HepG2 (cell line): Measurements from ENCODE around the gene TANGO2. TPM values are rescaled to one million over a fixed set of nuclear protein-coding genes. Genes with fewer than 3 reads are reported as not detected.

Experiments
- DRAP1 ChIP-seq: IDR thresholded peaks from 2 replicates; pipeline ENCODE4 v1.6.1; 2016; ENCODE audit warnings: missing genetic modification reagents, missing compliant biosample characterization
- FOXO1 ChIP-seq: sonication (generic); formaldehyde crosslinking; IDR thresholded peaks from 2 replicates; pipeline ENCODE4 v1.4.0; 2020; ENCODE audit warnings: missing genetic modification reagents
- KDM2A ChIP-seq: sonication (generic); formaldehyde crosslinking; IDR thresholded peaks from 2 replicates; pipeline ENCODE4 v1.4.0; 2020; ENCODE audit warnings: low read depth, missing genetic modification reagents, borderline replicate concordance
- MAX ChIP-seq: IDR thresholded peaks from 2 replicates; pipeline ENCODE4 v1.6.1; 2012; ENCODE audit warnings: inconsistent platforms
- RERE ChIP-seq: IDR thresholded peaks from 2 replicates; pipeline ENCODE4 v1.6.1; 2016; ENCODE audit warnings: low read depth, missing genetic modification reagents, missing compliant biosample characterization
- RFXANK ChIP-seq: IDR thresholded peaks from 2 replicates; pipeline ENCODE4 v1.6.1; 2016
- TFDP2 ChIP-seq: sonication (generic); formaldehyde crosslinking; IDR thresholded peaks from 2 replicates; pipeline ENCODE4 v1.4.0; 2020; ENCODE audit warnings: missing genetic modification reagents
- THAP7 ChIP-seq: sonication (generic); formaldehyde crosslinking; IDR thresholded peaks from 2 replicates; pipeline ENCODE4 v1.8.1; 2023; ENCODE audit warnings: mild to moderate bottlenecking, missing genetic modification reagents
- ZMYM4 ChIP-seq: sonication (generic); formaldehyde crosslinking; IDR thresholded peaks from 2 replicates; pipeline ENCODE4 v1.8.1; 2023; ENCODE audit warnings: mild to moderate bottlenecking, missing genetic modification reagents
- ZNF138 ChIP-seq: sonication (generic); formaldehyde crosslinking; IDR thresholded peaks from 2 replicates; pipeline ENCODE4 v1.5.0; 2020; ENCODE audit warnings: mild to moderate bottlenecking, low read depth, missing genetic modification reagents
- ZNF407 ChIP-seq: sonication (generic); formaldehyde crosslinking; IDR thresholded peaks from one replicate; pipeline ENCODE4 v1.5.1; 2020; ENCODE audit warnings: mild to moderate bottlenecking, missing genetic modification reagents; ENCODE audit errors: not compliant biosample characterization
- polyA plus RNA-seq, 8 experiments: library from polyadenylated mRNA; depleted of rRNA in 3 of 8; stranded (reverse) in 7 of 8; unstranded in 1 of 8; fragments of >200 nt; fragmentation: Illumina TruSeq in 4 of 8; extraction: Trizol in 4 of 8; gene quantifications; 2 replicates each; pipeline versions ENCODE4 v1.2.1 to v1.2.3, GENCODE V29; 2011 to 2016; ENCODE audit warnings: low read depth in 4 of 8, missing spikeins in 1 of 8, mixed read lengths in 1 of 8; ENCODE audit not compliant: insufficient read depth in 1 of 8
- total RNA-seq, 5 experiments: library from RNA; depleted of rRNA; stranded (reverse); fragments of >200 nt; fragmentation: Illumina TruSeq; extraction: Trizol; gene quantifications; 2 replicates each; pipeline ENCODE4 v1.2.3, GENCODE V29; 2016; ENCODE audit warnings: low read depth in 1 of 5

Gene TANGO2
- total and polyA plus RNA-seq, 2 of the 13 experiments (the other 11 are each of a cell fraction or from before 2014, with no cell fraction given) = 12.9 to 14.8 TPM

- no peak for TF ChIP-seq RERE (CRISPR knock-in tag)
- peak; percentile 20 for TF ChIP-seq MAX
- 0 out of 2 replicates have a peak, but pooled peaks have one; percentile 15 for TF ChIP-seq ZMYM4
- TF ChIP-seq FOXO1 (CRISPR knock-in tag) = no peak
- 0 out of 2 replicates have a peak, but pooled peaks have one; percentile 10 for TF ChIP-seq DRAP1 (CRISPR knock-in tag)
- 0 out of 2 replicates have a peak, but pooled peaks have one; percentile 15 for TF ChIP-seq ZNF138
- TF ChIP-seq THAP7 (CRISPR knock-in tag) = no peak
- TF ChIP-seq KDM2A (CRISPR knock-in tag) = peak; percentile 30; the same call in 1 of the 2 replicates
- peak; percentile 13; the same call in 1 of the 2 replicates for TF ChIP-seq TFDP2 (CRISPR knock-in tag)
- no peak for TF ChIP-seq RFXANK (CRISPR knock-in tag)
- peak; percentile 64 for TF ChIP-seq ZNF407 (CRISPR knock-in tag)
Measured at GRCh38 chr22:20080776-20081654, 60.1 kb downstream of the TANGO2 start (continued).
